H1 (cell line): ENCODE results near the gene MRPL52. TPM values are rescaled to one million over a fixed set of nuclear protein-coding genes. Genes with fewer than 3 reads are reported as not detected.

ENCODE experiments used
- CTCF ChIA-PET: fragments of 300-600 bp; sonication (Branson Sonifier 250); formaldehyde crosslinking; loops from one replicate; lab custom pipeline; 2021; ENCODE audit not compliant: partially characterized antibody; lab: Charles Lee
- POLR2A ChIA-PET: fragments of 300-600 bp; sonication (Branson Sonifier 250); formaldehyde crosslinking; loops from one replicate; lab custom pipeline; 2021; ENCODE audit warnings: inconsistent platforms; ENCODE audit not compliant: partially characterized antibody; lab: Charles Lee
- DNase-seq, 2 experiments: peaks; one replicate each; pipeline versions ENCODE4 v3.0.0 to v3.0.0-alpha.2; 2010 to 2022; ENCODE audit warnings: low spot score in 2 of 2, low read depth in 1 of 2, mixed read lengths in 1 of 2
- FAIRE-seq: peaks from 2 replicates; lab custom pipeline; 2011; peaks lifted over from hg19 to GRCh38; lab: Jason Lieb, UNC
- H2AFZ ChIP-seq: 2 replicates; pipeline ENCODE4 v1.8.1; 2012; ENCODE audit warnings: low read length, inconsistent platforms
- H2AK5ac ChIP-seq: 2 replicates; pipeline ENCODE4 v1.6.1; 2013; ENCODE audit warnings: low read depth, low read length
- H2BK120ac ChIP-seq: replicated peaks from 2 replicates; pipeline ENCODE3; 2013; ENCODE audit warnings: low read depth, low read length, inconsistent platforms
- H2BK12ac ChIP-seq: 2 replicates; pipeline ENCODE4 v1.6.1; 2013; ENCODE audit warnings: low read depth, low read length
- H2BK15ac ChIP-seq: 2 replicates; pipeline ENCODE4 v1.6.1; 2013; ENCODE audit warnings: low read length
- H2BK20ac ChIP-seq: 2 replicates; pipeline ENCODE4 v1.6.1; 2013; ENCODE audit warnings: low read length
- H2BK5ac ChIP-seq: 2 replicates; pipeline ENCODE4 v1.6.1; 2013; ENCODE audit warnings: low read depth, low read length
- H3K14ac ChIP-seq: 2 replicates; pipeline ENCODE4 v1.6.1; 2013; ENCODE audit warnings: inconsistent platforms; ENCODE audit not compliant: insufficient read length
- H3K18ac ChIP-seq: 2 replicates; pipeline ENCODE4 v1.6.1; 2013; ENCODE audit warnings: low read length; ENCODE audit errors: extremely low read depth
- H3K23ac ChIP-seq: 2 replicates; pipeline ENCODE4 v1.6.1; 2013; ENCODE audit warnings: inconsistent platforms; ENCODE audit not compliant: insufficient read length
- H3K23me2 ChIP-seq: 2 replicates; pipeline ENCODE4 v1.6.1; 2013; ENCODE audit warnings: low read depth, low read length
- H3K27ac ChIP-seq: 2 replicates; pipeline ENCODE4 v1.6.1; 2011; ENCODE audit warnings: low read depth, low read length, inconsistent platforms
- H3K27me3 ChIP-seq, 4 experiments: replicated peaks in 1 of 4; 1 replicate in 1 of 4; 2 replicates in 3 of 4; pipeline versions ENCODE4 v1.6.1 to v1.8.1; 2011 to 2013; ENCODE audit warnings: low read length in 3 of 4, mild to moderate bottlenecking in 3 of 4, inconsistent platforms in 2 of 4, mixed read lengths in 2 of 4, moderate library complexity in 1 of 4; ENCODE audit not compliant: control insufficient read depth in 3 of 4, insufficient read depth in 3 of 4; ENCODE audit errors: extremely low read depth in 1 of 4
- H3K36me3 ChIP-seq, 4 experiments: 2 replicates each; pipeline versions ENCODE4 v1.6.1 to v1.8.1; 2011 to 2013; ENCODE audit warnings: mild to moderate bottlenecking in 4 of 4, low read length in 3 of 4, moderate library complexity in 2 of 4, control low read depth in 1 of 4, inconsistent platforms in 1 of 4; ENCODE audit not compliant: insufficient read depth in 4 of 4, control insufficient read depth in 2 of 4
- H3K4ac ChIP-seq: replicated peaks from 2 replicates; pipeline ENCODE3; 2013; ENCODE audit warnings: low read length, low read depth, mixed read lengths, inconsistent platforms; ENCODE audit not compliant: insufficient read length
- H3K4me1 ChIP-seq, 4 experiments: replicated peaks in 1 of 4; 1 replicate in 1 of 4; 2 replicates in 3 of 4; pipeline versions ENCODE4 v1.6.1 to v1.8.1; 2011 to 2013; ENCODE audit warnings: low read length in 3 of 4, inconsistent platforms in 2 of 4, mixed read lengths in 1 of 4; ENCODE audit not compliant: insufficient read depth in 4 of 4, control insufficient read depth in 3 of 4
- H3K4me2 ChIP-seq, 2 experiments: 2 replicates each; pipeline versions ENCODE4 v1.6.1 to v1.8.1; 2011 to 2013; ENCODE audit warnings: low read depth in 2 of 2, low read length in 2 of 2, control low read depth in 1 of 2, inconsistent platforms in 1 of 2, mild to moderate bottlenecking in 1 of 2; ENCODE audit not compliant: insufficient read depth in 1 of 2
- H3K4me3 ChIP-seq, 4 experiments: fragments of 200-600, 300-600 bp in 1 of 4; sonication (generic), shearing (Covaris generic), sonication (Bioruptor Twin) in 1 of 4; 2 replicates each; pipeline versions ENCODE4 v1.5.1 to v1.8.1; 2011 to 2016; ENCODE audit warnings: low read length in 4 of 4, low read depth in 3 of 4, control low read depth in 2 of 4, inconsistent platforms in 2 of 4, mild to moderate bottlenecking in 2 of 4, mixed read lengths in 1 of 4, moderate library complexity in 1 of 4; ENCODE audit not compliant: insufficient read depth in 2 of 4; ENCODE audit errors: extremely low read depth in 1 of 4
- H3K56ac ChIP-seq: replicated peaks from 2 replicates; pipeline ENCODE3; 2013; ENCODE audit warnings: low read depth, mild to moderate bottlenecking, mixed read lengths, low read length, inconsistent platforms; ENCODE audit not compliant: insufficient read length
- H3K79me1 ChIP-seq: 2 replicates; pipeline ENCODE4 v1.6.1; 2013; ENCODE audit warnings: low read depth, low read length, control low read depth
- H3K79me2 ChIP-seq, 2 experiments: 2 replicates each; pipeline versions ENCODE4 v1.6.1 to v1.8.1; 2012 to 2013; ENCODE audit warnings: low read length in 2 of 2, mild to moderate bottlenecking in 2 of 2, inconsistent platforms in 1 of 2; ENCODE audit not compliant: insufficient read depth in 2 of 2, control insufficient read depth in 1 of 2
- H3K9ac ChIP-seq, 4 experiments: replicated peaks in 1 of 4; 1 replicate in 1 of 4; 2 replicates in 3 of 4; pipeline versions ENCODE4 v1.6.1 to v1.8.1; 2011 to 2013; ENCODE audit warnings: low read depth in 3 of 4, low read length in 3 of 4, control low read depth in 2 of 4, mild to moderate bottlenecking in 2 of 4, moderate library complexity in 2 of 4, inconsistent platforms in 1 of 4; ENCODE audit errors: extremely low read depth in 1 of 4
- H3K9me3 ChIP-seq, 2 experiments: 2 replicates each; pipeline versions ENCODE4 v1.6.1 to v1.8.1; 2012 to 2013; ENCODE audit warnings: mild to moderate bottlenecking in 2 of 2, moderate library complexity in 2 of 2, control low read depth in 1 of 2, inconsistent platforms in 1 of 2, low read depth in 1 of 2, low read length in 1 of 2, mixed read lengths in 1 of 2; ENCODE audit not compliant: insufficient read depth in 2 of 2
- H4K20me1 ChIP-seq, 2 experiments: replicated peaks in 1 of 2; 2 replicates each; pipeline versions ENCODE3 to v1.8.1; 2011 to 2013; ENCODE audit warnings: inconsistent platforms in 2 of 2, low read length in 2 of 2, mild to moderate bottlenecking in 1 of 2; ENCODE audit not compliant: insufficient read depth in 2 of 2, control insufficient read depth in 1 of 2
- H4K5ac ChIP-seq: 2 replicates; pipeline ENCODE4 v1.6.1; 2013; ENCODE audit warnings: low read length, low read depth, mixed read lengths, inconsistent platforms; ENCODE audit not compliant: insufficient read length
- H4K8ac ChIP-seq: 2 replicates; pipeline ENCODE4 v1.8.0; 2013; ENCODE audit warnings: mild to moderate bottlenecking, moderate library complexity, low read length, inconsistent platforms; ENCODE audit not compliant: insufficient read depth; ENCODE audit errors: extremely low read depth
- H4K91ac ChIP-seq: replicated peaks from 2 replicates; pipeline ENCODE3; 2013; ENCODE audit warnings: low read length, mixed read lengths, inconsistent platforms; ENCODE audit not compliant: insufficient read length
- ASH2L ChIP-seq: fragments of 200-600, 300-600 bp; sonication (generic); IDR thresholded peaks from one replicate; pipeline ENCODE4 v1.7.1; 2017; ENCODE audit warnings: low read length
- BCL11A ChIP-seq, 2 experiments: IDR thresholded peaks; one replicate each; pipeline ENCODE4 v1.6.1; 2011; ENCODE audit warnings: low read depth in 2 of 2, low read length in 2 of 2, mild to moderate bottlenecking in 2 of 2
- CHD2 ChIP-seq: IDR thresholded peaks from 2 replicates; pipeline ENCODE4 v1.6.1; 2012; ENCODE audit warnings: low read length, improper control_type of control experiment
- JUND ChIP-seq: IDR thresholded peaks from 2 replicates; pipeline ENCODE4 v1.6.1; 2011; ENCODE audit warnings: mild to moderate bottlenecking, improper control_type of control experiment, low read length
- RBBP5 ChIP-seq: IDR thresholded peaks from 2 replicates; pipeline ENCODE4 v1.7.1; 2012; ENCODE audit warnings: low read depth, mild to moderate bottlenecking, inconsistent platforms, low read length, moderate library complexity, borderline replicate concordance
- RNF2 ChIP-seq: fragments of 200-900, 300-1000 bp; sonication (generic); IDR thresholded peaks from 2 replicates; pipeline ENCODE4 v1.7.1; 2016; ENCODE audit warnings: borderline replicate concordance, low read depth, mild to moderate bottlenecking, antibody characterized with exemption, low read length; ENCODE audit not compliant: poor library complexity, severe bottlenecking; ENCODE audit errors: missing control alignments
- SP1 ChIP-seq: IDR thresholded peaks from 2 replicates; pipeline ENCODE4 v1.6.1; 2011; ENCODE audit warnings: low read depth, low read length
- TAF1 ChIP-seq: IDR thresholded peaks from 2 replicates; pipeline ENCODE4 v1.6.1; 2011; ENCODE audit warnings: mild to moderate bottlenecking, low read depth, low read length
- WGBS, 2 experiments: shearing (Covaris generic) in 1 of 2; methylation state at CpG; one replicate each; pipeline versions ENCODE4 v1.1.6 to v1.1.7; 2013 to 2015; ENCODE audit warnings: low lambda C conversion rate in 2 of 2, mixed read lengths in 2 of 2, inconsistent platforms in 1 of 2, low coverage in 1 of 2, missing lambda C conversion rate in 1 of 2; ENCODE audit not compliant: insufficient replicate concordance in 2 of 2, insufficient coverage in 1 of 2, insufficient read length in 1 of 2; ENCODE audit errors: extremely low coverage in 1 of 2, missing lambda C conversion rate in 1 of 2; 5-methylcytosine and 5-hydroxymethylcytosine counted together
- polyA plus RNA-seq, 7 experiments: library from polyadenylated mRNA; depleted of rRNA in 3 of 7; stranded (reverse) in 5 of 7; unstranded in 2 of 7; fragments of >200 nt in 5 of 7; fragments of 200-250 nt in 2 of 7; gene quantifications; 1 replicate in 5 of 7; 2 replicates in 1 of 7; 4 replicates in 1 of 7; pipeline versions ENCODE4 v1.2.1 to v1.2.3, GENCODE V29; 2011 to 2013; ENCODE audit warnings: missing spikeins in 2 of 7, mixed read lengths in 2 of 7
- total RNA-seq: library from RNA; stranded (reverse); fragmentation: NEBNext Ultra II Directional; extraction: Animal tissue kit (Norgen Biotek cat#: 25700); gene quantifications from 2 replicates; pipeline ENCODE4 v1.2.1, GENCODE V29; 2021
- TF ChIP-seq, protein P1 (sequence below): IDR thresholded peaks from 2 replicates; pipeline ENCODE4 v1.6.1; 2012; ENCODE audit warnings: low read length, inconsistent platforms

The MRPL52 gene
- total and polyA plus RNA-seq, 2 of the 8 experiments (the other 6 are each of a cell fraction or from before 2014, with no cell fraction given), result 70.5 to 176 TPM

- 1% methylated on average over 26 of the region's 46 CpGs; no CpG with 5 or more reads in 1 of the 2 experiments for WGBS, 2 experiments
- peaks cover 8% of the 10 kb centered on the region for H3K79me1 ChIP-seq
- H2BK15ac ChIP-seq, result no peak within 1 kb of the TSS
- H3K4me1 ChIP-seq, result peaks cover 8 to 17% (median 14%) of the 10 kb centered on the region in 4 experiments
- H3K18ac ChIP-seq, result peak within 1 kb of the TSS; percentile 60
- H3K27ac ChIP-seq, result peak within 1 kb of the TSS; percentile 53
- H2AFZ ChIP-seq, result 0 out of 2 replicates have a peak within 1 kb of the TSS, but pooled peaks have one; percentile 15
- no peaks in the 10 kb centered on the region for H4K20me1 ChIP-seq
- H2BK20ac ChIP-seq, result peak within 1 kb of the TSS; percentile 48; the same call in 1 of the 2 replicates
- no peak for FAIRE-seq
- H3K14ac ChIP-seq, result no peak within 1 kb of the TSS
- H3K27me3 ChIP-seq, result no peaks in the 10 kb centered on the region
- H2BK5ac ChIP-seq, result peak within 1 kb of the TSS; percentile 77; the same call in 1 of the 2 replicates
- no peak within 1 kb of the TSS for H4K5ac ChIP-seq
- H3K4ac ChIP-seq, result no peak within 1 kb of the TSS
- peak within 1 kb of the TSS; percentile 1 for H4K91ac ChIP-seq
- CTCF ChIA-PET, result interaction anchor here (0.6 to 56.0 kb wide), 12 partner anchors 17 to 1649 kb away, joined by 3 to 1562 read pairs (median 4); partner anchors contain the start of genes LRP10, MMP14, MRPL52 and OXA1L
- peaks cover 14% of the 10 kb centered on the region; the same call in 1 of the 2 replicates for H3K23me2 ChIP-seq
- POLR2A ChIA-PET, result interaction anchor here (0.6 to 16.3 kb wide), 16 partner anchors 8 to 519 kb away, joined by 3 to 203 read pairs (median 4); partner anchors contain the start of genes LRP10, MRPL52, PRMT5 and RBM23
- peak within 1 kb of the TSS; percentile 73 to 98 for H3K4me2 ChIP-seq
- H3K4me3 ChIP-seq, result peak within 1 kb of the TSS; percentile 80 to 99 (median 87)
- peak in 1 of 2 experiments; percentile 60 for DNase-seq
- no peaks in the 10 kb centered on the region for H3K9me3 ChIP-seq
- H2BK12ac ChIP-seq, result 0 out of 2 replicates have a peak within 1 kb of the TSS, but pooled peaks have one; percentile 43
- peak within 1 kb of the TSS; percentile 60 for H3K56ac ChIP-seq
- H2AK5ac ChIP-seq, result peak within 1 kb of the TSS; percentile 40; the same call in 1 of the 2 replicates
- H3K9ac ChIP-seq, result peak within 1 kb of the TSS; percentile 76 to 92 (median 84)
- no peak within 1 kb of the TSS for H3K23ac ChIP-seq
- H4K8ac ChIP-seq, result peak within 1 kb of the TSS; percentile 93
- H3K36me3 ChIP-seq, result peaks cover 7 to 27% (median 16%) of the 10 kb centered on the region in 4 experiments
- H3K79me2 ChIP-seq, result peaks cover 0 to 25% of the 10 kb centered on the region in 2 experiments; a peak in 1 of 4 replicates
- no peak within 1 kb of the TSS for H2BK120ac ChIP-seq
- TF ChIP-seq, protein P1, sequence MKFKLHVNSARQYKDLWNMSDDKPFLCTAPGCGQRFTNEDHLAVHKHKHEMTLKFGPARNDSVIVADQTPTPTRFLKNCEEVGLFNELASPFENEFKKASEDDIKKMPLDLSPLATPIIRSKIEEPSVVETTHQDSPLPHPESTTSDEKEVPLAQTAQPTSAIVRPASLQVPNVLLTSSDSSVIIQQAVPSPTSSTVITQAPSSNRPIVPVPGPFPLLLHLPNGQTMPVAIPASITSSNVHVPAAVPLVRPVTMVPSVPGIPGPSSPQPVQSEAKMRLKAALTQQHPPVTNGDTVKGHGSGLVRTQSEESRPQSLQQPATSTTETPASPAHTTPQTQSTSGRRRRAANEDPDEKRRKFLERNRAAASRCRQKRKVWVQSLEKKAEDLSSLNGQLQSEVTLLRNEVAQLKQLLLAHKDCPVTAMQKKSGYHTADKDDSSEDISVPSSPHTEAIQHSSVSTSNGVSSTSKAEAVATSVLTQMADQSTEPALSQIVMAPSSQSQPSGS, result no peak
- TF ChIP-seq RBBP5 (peak; percentile 45), ASH2L (peak; percentile 20), CHD2 (no peak), JUND (no peak), BCL11A (IDR thresholded peaks at IDR 0.05; ENCODE audit: low read depth in 2 of 2, low read length in 2 of 2) (no peak), RNF2 (no peak), SP1 (no peak), TAF1 (0 out of 2 replicates have a peak, but pooled peaks have one; percentile 16)
Observed at GRCh38 chr14:22836301-22837113, 6.8 kb downstream of the MRPL52 start, which contains the start of gene MMP14. MMP14 (plus strand) TSS chr14:22836585; CDS start chr14:22836818, 233 bp downstream.
